Jurkat, Clone E6-1 (cell line): Measurements from ENCODE around the gene GPR84.
"Not testable (repeated sequence)": the region's sequence is repeated elsewhere in the genome, so short reads cannot be mapped to it uniquely, and the experiment has no call there.

Experiments
- DNase-seq: peaks from one replicate; pipeline ENCODE4 v3.0.0-alpha.2; 2011; ENCODE audit warnings: low read depth, low spot score
- H3K4me3 ChIP-seq: 2 replicates; pipeline ENCODE4 v1.5.1; 2011; ENCODE audit warnings: mild to moderate bottlenecking, low read length, control low read depth, moderate library complexity

GPR84 gene

DNA sequence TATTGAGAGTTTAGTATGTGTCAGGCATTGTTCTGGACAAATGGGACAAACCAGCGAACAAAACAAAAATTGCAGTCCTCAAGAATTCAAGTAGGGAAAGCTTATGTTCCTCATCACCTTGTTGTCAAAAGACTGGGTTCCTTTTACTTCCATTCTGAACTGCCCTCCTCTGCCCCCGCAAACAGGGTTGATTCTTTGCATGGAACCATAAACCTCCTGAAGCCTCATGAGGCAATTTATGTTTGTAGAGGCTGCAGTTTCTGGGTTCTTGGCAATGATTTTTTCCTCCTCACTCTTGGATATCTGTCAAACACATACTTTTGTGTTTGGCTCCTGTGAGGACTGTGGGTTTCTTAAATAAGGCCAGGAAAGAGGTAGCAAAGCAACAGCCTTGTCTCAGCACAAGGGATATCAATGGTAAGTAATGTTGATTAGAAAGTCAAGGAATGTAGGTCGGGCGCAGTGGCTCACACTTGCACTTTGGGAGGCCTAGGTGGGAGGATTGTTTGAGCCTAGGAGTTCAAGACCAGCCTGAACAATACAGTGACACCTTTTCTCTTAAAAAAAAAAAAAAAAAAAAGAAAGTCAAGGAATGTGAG lies 25.5 kb downstream of the GPR84 start:
- DNase-seq = no peak
- no peak overlapping the region for H3K4me3 ChIP-seq

DNA sequence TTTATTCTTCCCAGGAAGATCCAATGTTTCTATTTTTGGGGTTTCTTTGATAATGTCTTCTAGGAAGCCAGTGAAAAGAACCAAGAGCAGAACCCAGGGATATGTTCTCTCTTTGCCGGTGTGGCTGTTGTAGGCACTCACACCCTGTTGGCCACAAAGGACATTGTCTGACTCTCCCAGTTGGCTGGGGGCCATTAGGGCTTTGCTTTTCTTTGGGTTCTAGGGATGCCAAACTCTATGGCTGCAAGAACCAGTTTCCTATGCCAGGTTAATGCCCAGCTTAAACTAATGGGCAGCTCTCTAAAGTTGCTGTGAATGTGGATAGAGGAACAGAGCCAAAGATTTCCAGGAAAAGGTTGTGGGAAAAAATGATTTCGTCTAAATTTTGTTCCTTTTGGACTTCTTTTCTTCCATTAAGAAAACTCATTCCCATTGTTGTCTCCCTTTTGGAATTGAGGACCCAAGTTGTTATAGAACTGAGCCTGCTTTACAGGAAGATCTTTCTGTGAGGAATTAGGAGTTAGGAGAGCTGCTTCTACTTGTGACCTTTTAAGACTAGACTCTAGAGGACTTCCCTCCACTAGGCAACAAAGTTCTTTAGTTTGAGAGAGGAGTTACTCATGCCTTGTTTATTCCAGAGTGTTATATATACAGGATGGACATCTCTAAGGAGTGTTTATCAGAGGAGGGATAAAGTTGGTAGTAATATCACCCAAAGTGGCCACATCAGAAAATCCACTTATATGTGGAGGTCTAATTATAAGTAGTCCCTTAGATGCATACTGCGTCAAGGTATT lies 26.2 kb downstream of the GPR84 start:
- DNase-seq = no peak
- H3K4me3 ChIP-seq = no peak overlapping the region

DNA sequence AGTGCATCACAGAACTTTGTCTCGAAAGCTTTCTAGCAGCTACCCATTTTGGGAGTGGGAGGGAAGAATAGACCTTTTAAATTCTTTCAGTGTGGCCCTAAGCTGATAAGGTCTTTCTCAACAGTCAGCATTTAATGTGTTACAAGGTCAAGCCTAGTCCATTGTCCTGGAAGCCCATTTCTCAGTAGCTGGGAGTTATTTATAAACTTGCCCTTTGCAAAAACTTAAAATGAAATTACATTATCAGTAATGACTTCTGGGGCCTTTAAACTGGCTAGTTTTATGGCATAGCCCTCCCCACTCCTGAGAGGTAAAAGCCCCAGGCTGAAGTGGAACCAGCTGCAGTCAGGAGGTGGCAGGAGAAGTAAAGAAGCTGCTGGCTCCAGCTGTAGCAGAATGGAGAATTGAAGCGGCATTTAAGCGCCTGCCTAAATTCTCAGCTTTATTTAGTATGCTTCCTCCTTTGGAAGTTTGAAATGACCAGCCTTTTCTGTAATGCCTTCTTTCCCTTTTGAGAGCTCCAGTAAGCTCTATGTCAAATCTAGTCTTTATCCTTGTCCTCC lies 26.9 kb downstream of the GPR84 start:
- H3K4me3 ChIP-seq = no peak overlapping the region
- DNase-seq = no peak

DNA sequence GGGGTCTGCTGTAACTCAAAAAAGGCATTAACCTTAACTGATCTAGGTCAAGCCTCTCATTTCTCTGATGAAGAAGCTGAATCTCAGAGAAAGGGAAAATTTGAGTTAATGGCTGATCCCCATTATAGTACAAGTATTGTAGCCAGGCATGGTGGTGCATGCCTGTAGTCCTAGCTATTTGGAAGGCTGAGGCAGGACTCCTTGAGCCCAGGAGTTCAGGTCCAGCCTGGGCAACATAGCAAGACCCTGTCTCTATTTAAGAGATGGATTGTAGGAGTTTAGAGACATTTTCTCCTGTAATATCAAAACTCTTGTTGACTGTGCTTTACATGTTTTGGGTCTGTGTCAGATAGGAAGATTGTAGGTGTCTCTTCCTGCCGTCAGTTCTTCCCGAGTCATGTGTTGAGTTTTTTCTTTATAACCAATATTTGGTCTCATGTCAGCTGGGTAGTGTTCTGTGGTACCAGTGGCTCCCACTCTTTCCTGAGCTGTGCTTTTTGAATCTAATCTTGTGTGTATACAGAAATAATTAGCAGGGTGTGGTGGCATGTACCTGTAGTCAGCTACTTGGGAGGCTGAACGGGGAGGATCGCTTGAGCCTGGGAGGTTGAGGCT lies 30.8 kb downstream of the GPR84 start:
- no peak overlapping the region for H3K4me3 ChIP-seq
- DNase-seq = no peak

DNA sequence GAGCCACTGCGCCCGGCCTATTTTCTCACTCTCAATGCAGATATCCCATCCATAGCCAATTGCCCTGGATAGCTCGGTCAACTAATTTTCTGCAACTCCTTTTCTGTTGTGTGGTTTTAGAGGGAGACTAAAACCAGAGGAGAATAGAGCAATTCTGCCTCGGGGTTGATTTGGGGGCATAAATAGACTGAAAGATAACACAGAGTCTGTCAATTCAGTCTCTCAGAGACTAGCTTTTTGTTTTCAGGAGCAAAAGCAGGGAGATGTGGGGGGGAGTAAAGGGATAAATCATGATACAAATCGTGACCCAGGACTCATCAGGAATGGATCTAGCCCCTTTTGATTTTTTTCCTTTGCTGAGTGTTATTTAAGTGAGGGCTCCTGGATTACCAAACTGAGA lies 32.8 kb downstream of the GPR84 start:
- no peak for DNase-seq
- H3K4me3 ChIP-seq = no peak overlapping the region

DNA sequence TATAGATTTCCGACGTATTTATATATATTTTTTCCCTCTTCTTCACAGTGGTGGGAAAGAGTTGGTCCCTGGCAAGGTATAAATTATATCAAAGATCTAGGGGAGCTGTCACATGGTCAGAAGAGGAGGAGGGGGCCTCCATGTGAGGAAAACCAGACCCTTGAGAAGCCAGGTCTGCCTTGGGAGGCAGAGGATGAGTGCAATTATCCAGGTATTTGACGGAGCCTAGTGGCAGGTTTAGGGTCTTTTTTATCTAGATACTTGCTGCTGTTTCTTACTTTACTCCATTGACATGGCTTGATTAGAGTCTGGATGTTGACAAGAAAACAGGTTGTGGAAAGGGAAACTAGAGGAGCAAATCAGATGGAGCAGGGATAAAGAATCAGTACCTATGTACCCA lies 33.8 kb downstream of the GPR84 start:
- no peak overlapping the region for H3K4me3 ChIP-seq
- DNase-seq = no peak

DNA sequence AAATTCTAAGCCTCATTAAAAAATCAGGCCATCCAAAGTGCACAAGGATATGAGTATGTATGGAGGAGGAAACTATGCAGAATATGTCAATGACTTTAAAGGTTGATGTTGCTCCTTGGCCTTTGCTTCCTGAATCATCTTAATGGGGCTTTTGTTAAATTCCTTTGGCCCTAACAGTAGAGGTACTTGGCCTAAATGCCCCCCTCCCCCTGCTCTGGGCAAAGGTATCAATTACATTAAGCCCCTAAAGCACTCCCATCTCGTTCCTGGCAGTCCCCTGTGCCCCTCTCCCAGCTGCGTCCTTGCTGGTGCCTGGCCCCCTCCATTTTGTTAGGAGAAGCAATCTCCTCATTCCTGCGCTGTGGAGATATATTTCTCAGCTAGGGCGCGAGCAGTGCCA lies 34.5 kb downstream of the GPR84 start:
- H3K4me3 ChIP-seq = no peak overlapping the region
- no peak for DNase-seq

DNA sequence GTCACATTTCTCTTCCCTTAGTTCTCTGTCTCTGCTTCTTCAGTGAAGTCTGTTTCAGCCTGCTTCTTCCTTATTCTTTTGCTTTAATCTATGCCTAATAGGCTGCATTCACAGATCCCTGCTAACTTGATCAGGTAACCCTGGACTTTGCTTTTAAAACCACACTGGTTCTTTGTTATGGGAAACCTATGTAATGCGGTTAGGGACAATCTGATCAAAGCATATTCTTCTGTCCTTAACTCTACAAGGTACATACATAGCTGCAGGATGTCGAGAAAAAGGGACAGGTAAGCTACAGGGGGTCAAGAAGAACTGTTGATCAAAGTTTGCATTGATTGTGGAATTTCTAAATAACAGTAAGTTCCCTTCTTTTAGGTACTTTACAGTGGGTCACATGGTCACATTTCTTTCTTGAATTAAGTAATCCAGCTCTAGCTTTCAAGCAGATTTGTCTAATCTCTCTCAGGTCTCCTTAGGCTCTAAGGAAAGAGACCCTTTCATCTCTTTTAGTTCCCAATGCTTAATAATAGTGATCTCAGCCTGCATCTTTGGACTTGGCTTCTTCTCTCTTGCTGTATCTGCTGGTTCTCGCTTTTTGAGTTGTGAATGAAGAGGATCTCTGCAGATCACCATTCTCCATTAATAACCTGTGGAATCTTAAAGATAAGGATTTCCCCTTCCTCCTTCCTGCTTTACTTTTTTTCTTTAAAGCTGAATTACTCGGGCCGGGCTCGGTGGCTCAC lies 35.5 kb downstream of the GPR84 start:
- H3K4me3 ChIP-seq = no peak overlapping the region
- DNase-seq = no peak

DNA sequence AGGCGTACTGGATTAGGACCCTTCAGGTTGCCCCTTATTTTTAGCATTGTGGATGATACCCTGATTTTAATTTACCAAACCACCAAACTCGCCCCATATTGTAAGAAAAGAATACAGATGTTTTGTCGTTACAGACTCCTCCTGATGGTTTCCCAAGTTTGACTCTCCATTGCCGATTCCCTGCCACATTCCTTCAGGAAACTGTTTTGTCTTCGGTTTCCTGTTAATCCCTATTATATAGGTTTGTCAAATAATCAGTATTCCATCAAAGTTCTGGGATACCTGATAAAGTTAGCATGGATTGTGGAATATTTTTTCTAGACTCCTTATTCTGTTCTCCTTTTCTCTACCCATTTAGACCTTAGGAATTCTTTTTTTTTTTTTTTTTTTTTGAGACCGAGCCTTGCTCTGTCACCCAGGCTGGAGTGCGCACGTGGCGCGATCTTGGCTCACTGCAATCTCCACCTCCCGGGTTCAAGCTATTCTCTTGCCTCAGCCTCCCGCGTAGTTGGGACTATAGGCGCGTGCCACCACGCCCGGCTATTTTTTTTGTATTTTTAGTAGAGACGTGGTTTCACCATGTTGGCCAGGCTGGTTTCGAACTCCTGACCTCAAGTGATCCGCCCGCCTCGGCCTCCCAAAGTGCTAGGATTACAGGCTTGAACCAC lies 38.7 kb downstream of the GPR84 start:
- not testable (repeated sequence) for DNase-seq
- H3K4me3 ChIP-seq = peak overlapping the region; percentile 99

DNA sequence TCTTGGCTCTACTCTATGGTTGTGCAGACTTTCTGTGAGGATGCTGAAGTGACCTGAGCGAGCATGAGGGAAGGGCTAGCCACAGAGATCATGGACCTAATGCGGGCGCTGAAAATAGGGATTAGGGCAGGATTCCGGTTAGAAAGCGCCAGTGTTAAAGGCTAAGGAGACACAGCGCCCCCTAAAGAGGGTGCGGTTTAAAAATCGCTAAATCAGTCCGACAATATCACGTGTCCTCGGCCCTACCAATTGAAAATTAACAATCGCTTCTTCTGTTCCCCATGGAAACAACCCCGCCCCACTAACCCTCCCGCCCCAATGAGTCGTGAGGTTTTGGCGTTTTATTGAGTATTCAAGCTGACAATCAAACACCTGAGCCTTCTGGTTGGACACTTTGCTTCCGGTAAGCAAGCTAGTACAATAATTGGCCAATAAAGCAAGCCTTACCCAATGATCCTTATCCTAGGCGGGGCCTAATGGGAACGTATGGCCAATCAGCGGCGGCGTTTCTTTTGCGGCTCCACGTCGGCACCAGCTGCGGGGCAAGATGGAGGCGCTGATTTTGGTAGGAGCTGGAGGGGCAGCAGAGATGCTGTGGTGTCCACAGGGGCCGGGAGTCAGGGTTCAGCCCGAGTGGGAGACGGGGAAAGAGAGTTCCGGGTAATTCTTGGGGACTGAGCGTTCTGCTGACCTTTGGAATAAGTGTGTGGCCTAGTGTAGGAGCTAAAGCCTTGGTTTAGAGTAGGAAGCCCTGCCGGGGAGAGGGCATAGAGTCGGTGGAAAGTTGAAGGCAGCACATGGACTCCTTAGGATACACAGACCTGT lies 39.5 kb downstream of the GPR84 start, which contains the start of gene COPZ1:
Gene COPZ1, plus strand, starts transcription at position 515 of the 825 bp plus-strand sequence. Its CDS starts 33 bp downstream, at position 548.
- DNase-seq = peak; percentile 100
- peak within 1 kb of the TSS; percentile 99 for H3K4me3 ChIP-seq

DNA sequence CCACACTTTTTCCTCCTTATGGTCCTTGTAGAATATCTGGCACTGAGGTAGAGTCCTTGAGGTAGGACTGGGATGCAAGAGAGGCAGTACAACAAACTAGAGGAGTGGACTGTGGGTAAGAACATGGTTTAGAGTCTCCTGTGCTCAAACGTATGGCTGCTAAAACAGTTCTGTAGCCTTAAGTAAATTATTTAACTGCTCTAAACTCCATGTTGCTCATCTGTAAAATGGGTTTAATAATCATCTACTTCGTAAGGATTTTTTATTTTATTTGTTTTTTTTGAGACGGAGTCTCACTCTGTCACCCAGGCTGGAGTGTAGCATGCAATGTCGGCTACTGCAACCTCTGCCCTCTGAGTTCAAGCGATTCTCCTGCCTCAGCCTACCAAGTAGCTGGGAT lies 42.9 kb downstream of the GPR84 start:
- no peak for DNase-seq
- no peak overlapping the region for H3K4me3 ChIP-seq
